Tibial artery (tissue), 4 donors: ENCODE data around the gene GGT6.

Experiments used
- DNase-seq, 2 donors: peaks; one replicate each; pipeline ENCODE4 v3.0.0-alpha.2; 2019
- H3K27ac ChIP-seq, 2 donors: fragments of 200-600 bp; sonication (generic) in 1 of 2; 1 replicate in 1 of 2; 2 replicates in 1 of 2; pipeline ENCODE4 v1.5.1; 2018 to 2019; ENCODE audit warnings: mild to moderate bottlenecking in 1 of 2
- H3K27me3 ChIP-seq, 2 donors: fragments of 200-600 bp; sonication (generic) in 1 of 2; one replicate each; pipeline versions ENCODE4 v1.5.1 to v1.6.0; 2016 to 2019
- H3K36me3 ChIP-seq, 3 donors: fragments of 200-600 bp; sonication (generic) in 2 of 3; one replicate each; pipeline ENCODE4 v1.5.1; 2016 to 2019; ENCODE audit warnings: mild to moderate bottlenecking in 2 of 3
- H3K4me1 ChIP-seq, 4 donors: fragments of 200-600 bp; sonication (generic) in 2 of 4; 1 replicate in 3 of 4; 2 replicates in 1 of 4; pipeline ENCODE4 v1.5.1; 2016 to 2019
- H3K4me3 ChIP-seq, 2 donors: fragments of 200-600 bp; sonication (generic) in 1 of 2; 1 replicate in 1 of 2; 2 replicates in 1 of 2; pipeline ENCODE4 v1.5.1; 2018 to 2019; ENCODE audit warnings: mild to moderate bottlenecking in 2 of 2
- H3K9me3 ChIP-seq, 3 donors: fragments of 200-600 bp; sonication (generic) in 1 of 3; one replicate each; pipeline ENCODE4 v1.5.1; 2016 to 2019
- intact Hi-C: fragments of 100-400 bp; cut with DNase I; formaldehyde crosslinking; loops from one replicate; pipeline ENCODE4 v1.15.0; 2023; ENCODE audit warnings: low total_unique reads
- TF ChIP-seq, protein P1 (sequence below), 2 experiments: fragments of 200-600 bp in 1 of 2; fragments of 450-650 bp in 1 of 2; IDR thresholded peaks; one replicate each; pipeline ENCODE4 v1.5.1; 2017 to 2019; ENCODE audit warnings: antibody characterized with exemption in 2 of 2, mild to moderate bottlenecking in 1 of 2, moderate library complexity in 1 of 2

GGT6 gene

DNA sequence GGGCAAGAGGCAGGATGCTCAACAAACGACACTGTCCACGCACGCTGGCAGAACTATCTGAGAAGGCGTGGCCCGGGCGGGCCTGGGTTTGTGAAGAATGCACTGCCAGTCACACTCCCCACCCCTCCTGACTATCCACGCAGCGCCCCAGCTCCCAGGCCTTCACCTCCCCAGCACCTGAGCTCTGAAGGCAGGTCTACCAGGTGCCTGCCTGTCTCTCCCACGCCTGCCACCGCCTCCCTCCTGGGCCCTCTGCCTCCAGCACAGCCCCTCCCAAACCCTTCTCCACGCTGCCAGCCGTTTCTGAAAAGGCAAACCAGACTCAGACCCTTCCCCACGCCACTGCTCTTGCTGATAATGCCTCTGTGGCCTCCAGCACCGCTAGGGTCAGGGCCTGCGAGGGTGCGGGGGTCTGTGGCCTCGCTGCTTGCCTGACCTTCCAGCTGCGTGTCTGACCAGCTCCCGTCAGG, 16.8 kb downstream of the GGT6 start:
- Histone ChIP-seq H3K27me3 (no peaks in the 10 kb centered on the region), H3K4me1 (peaks cover 0 to 20% (median 2%) of the 10 kb centered on the region in 4 donors), H3K27ac (no peak overlapping the region), H3K9me3 (no peaks in the 10 kb centered on the region), H3K4me3 (no peak overlapping the region), H3K36me3 (peaks cover 56 to 100% (median 85%) of the 10 kb centered on the region in 3 donors)
- TF ChIP-seq, protein P1, sequence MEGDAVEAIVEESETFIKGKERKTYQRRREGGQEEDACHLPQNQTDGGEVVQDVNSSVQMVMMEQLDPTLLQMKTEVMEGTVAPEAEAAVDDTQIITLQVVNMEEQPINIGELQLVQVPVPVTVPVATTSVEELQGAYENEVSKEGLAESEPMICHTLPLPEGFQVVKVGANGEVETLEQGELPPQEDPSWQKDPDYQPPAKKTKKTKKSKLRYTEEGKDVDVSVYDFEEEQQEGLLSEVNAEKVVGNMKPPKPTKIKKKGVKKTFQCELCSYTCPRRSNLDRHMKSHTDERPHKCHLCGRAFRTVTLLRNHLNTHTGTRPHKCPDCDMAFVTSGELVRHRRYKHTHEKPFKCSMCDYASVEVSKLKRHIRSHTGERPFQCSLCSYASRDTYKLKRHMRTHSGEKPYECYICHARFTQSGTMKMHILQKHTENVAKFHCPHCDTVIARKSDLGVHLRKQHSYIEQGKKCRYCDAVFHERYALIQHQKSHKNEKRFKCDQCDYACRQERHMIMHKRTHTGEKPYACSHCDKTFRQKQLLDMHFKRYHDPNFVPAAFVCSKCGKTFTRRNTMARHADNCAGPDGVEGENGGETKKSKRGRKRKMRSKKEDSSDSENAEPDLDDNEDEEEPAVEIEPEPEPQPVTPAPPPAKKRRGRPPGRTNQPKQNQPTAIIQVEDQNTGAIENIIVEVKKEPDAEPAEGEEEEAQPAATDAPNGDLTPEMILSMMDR (IDR thresholded peaks at IDR 0.05), result no peak
- intact Hi-C loops, result loop anchor here (10.0 kb wide), 1 partner anchor 119 kb away; no protein-coding TSS in a partner anchor
- DNase-seq, result no peak

GRCh38 chr17:4542726-4543191, 17.6 kb downstream of the GGT6 start:
- H3K27ac ChIP-seq, result no peak overlapping the region
- DNase-seq, result no peak
- H3K4me1 ChIP-seq, result peaks cover 0 to 28% (median 11%) of the 10 kb centered on the region in 4 donors
- TF ChIP-seq, protein P1 (IDR thresholded peaks at IDR 0.05), result no peak
- intact Hi-C loops, result loop anchor here (10.0 kb wide), 1 partner anchor 118 kb away; no protein-coding TSS in a partner anchor
- H3K27me3 ChIP-seq, result no peaks in the 10 kb centered on the region
- H3K36me3 ChIP-seq, result peaks cover 48 to 100% (median 79%) of the 10 kb centered on the region in 3 donors
- no peak overlapping the region for H3K4me3 ChIP-seq
- no peaks in the 10 kb centered on the region for H3K9me3 ChIP-seq

GRCh38 chr17:4542003-4542725, 18.2 kb downstream of the GGT6 start:
- no peaks in the 10 kb centered on the region for H3K9me3 ChIP-seq
- intact Hi-C loops, result loop anchor here (10.0 kb wide), 1 partner anchor 117 kb away; no protein-coding TSS in a partner anchor
- no peak overlapping the region for H3K27ac ChIP-seq
- no peaks in the 10 kb centered on the region for H3K27me3 ChIP-seq
- H3K4me3 ChIP-seq, result no peak overlapping the region
- no peak for DNase-seq
- peaks cover 3 to 34% (median 17%) of the 10 kb centered on the region in 4 donors for H3K4me1 ChIP-seq
- TF ChIP-seq, protein P1 (IDR thresholded peaks at IDR 0.05), result no peak
- H3K36me3 ChIP-seq, result peaks cover 42 to 96% (median 76%) of the 10 kb centered on the region in 3 donors

DNA sequence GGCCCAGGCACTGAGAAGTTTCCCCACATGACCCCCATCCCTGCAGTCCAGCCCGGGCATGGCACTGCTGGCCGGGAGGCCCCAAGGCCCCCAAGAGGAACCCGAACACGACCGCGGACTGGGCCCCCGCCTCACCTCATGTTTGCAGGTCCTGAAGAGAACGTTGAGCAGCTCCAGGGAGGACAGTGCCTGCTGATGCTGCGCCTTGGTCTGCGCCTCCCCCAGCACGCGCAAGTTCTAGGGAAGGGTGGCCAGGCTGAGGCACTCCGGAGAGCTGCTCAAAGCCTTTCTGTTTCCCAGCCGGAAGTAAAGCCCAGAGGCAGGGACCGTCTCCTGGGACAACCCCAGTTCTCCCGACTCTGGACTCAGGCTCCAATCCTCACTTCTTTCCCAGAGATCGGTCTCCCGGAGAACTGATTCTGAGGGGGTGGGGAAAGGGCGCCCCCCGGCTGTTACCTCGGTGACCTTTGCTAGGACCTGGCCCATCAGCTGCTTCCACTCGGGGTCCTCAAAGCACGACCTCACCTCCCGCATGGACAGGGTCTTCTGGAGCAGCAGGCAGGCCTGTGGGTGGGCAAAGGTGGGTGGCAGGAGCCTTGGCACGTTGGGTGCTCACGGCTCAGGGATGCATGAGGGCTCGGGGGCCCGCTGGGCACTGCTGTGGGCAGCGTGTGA, 18.9 kb downstream of the GGT6 start:
- no peak overlapping the region for H3K27ac ChIP-seq
- H3K27me3 ChIP-seq, result no peaks in the 10 kb centered on the region
- H3K36me3 ChIP-seq, result peaks cover 35 to 89% (median 76%) of the 10 kb centered on the region in 3 donors
- peaks cover 10 to 41% (median 24%) of the 10 kb centered on the region in 4 donors for H3K4me1 ChIP-seq
- TF ChIP-seq, protein P1 (IDR thresholded peaks at IDR 0.05), result no peak
- no peak for DNase-seq
- no peak overlapping the region for H3K4me3 ChIP-seq
- intact Hi-C loops, result loop anchor here (10.0 kb wide), 1 partner anchor 117 kb away; no protein-coding TSS in a partner anchor
- H3K9me3 ChIP-seq, result no peaks in the 10 kb centered on the region

GRCh38 chr17:4540687-4541327, 19.6 kb downstream of the GGT6 start:
- H3K36me3 ChIP-seq, result peaks cover 34 to 82% (median 72%) of the 10 kb centered on the region in 3 donors
- H3K27ac ChIP-seq, result no peak overlapping the region

More at GRCh38 chr17:4540687-4541327, 19.6 kb downstream of the GGT6 start:
- H3K4me1 ChIP-seq, result peaks cover 10 to 48% (median 30%) of the 10 kb centered on the region in 4 donors
- no peaks in the 10 kb centered on the region for H3K27me3 ChIP-seq
- no peaks in the 10 kb centered on the region for H3K9me3 ChIP-seq
- H3K4me3 ChIP-seq, result no peak overlapping the region
- TF ChIP-seq, protein P1 (IDR thresholded peaks at IDR 0.05), result no peak
- DNase-seq, result no peak
- intact Hi-C loops, result loop anchor here (10.0 kb wide), 1 partner anchor 116 kb away; no protein-coding TSS in a partner anchor
